Thyroid gland (tissue), 4 donors: ENCODE measurements around the gene CYFIP2. TPM values are rescaled to one million over a fixed set of nuclear protein-coding genes. Genes with fewer than 3 reads are reported as not detected.

ENCODE experiments used
- DNase-seq, 2 donors: peaks; one replicate each; pipeline ENCODE4 v3.0.0-alpha.2; 2019
- H3K27ac ChIP-seq, 3 donors: fragments of 200-600 bp; sonication (generic); 1 replicate in 2 of 3; 2 replicates in 1 of 3; pipeline ENCODE4 v1.5.1; 2016 to 2019; ENCODE audit warnings: mild to moderate bottlenecking in 1 of 3, moderate library complexity in 1 of 3
- H3K27me3 ChIP-seq: fragments of 200-600 bp; sonication (generic); one replicate; pipeline ENCODE4 v1.5.1; 2019
- H3K36me3 ChIP-seq, 2 donors: fragments of 200-600 bp; sonication (generic); one replicate each; pipeline ENCODE4 v1.5.1; 2016 to 2019
- H3K4me1 ChIP-seq, 2 donors: fragments of 200-600 bp; sonication (generic); one replicate each; pipeline ENCODE4 v1.5.1; 2017 to 2019
- H3K4me3 ChIP-seq, 3 donors: fragments of 200-600 bp; sonication (generic); replicated peaks in 1 of 3; 1 replicate in 2 of 3; 2 replicates in 1 of 3; pipeline ENCODE4 v1.5.1; 2016; ENCODE audit warnings: mild to moderate bottlenecking in 1 of 3
- H3K9me3 ChIP-seq: fragments of 200-600 bp; sonication (generic); one replicate; pipeline ENCODE4 v1.5.1; 2017
- POLR2A ChIP-seq, 2 donors: fragments of 450-650 bp; IDR thresholded peaks; one replicate each; pipeline ENCODE4 v1.6.1; 2017; ENCODE audit warnings: antibody characterized with exemption in 2 of 2, mild to moderate bottlenecking in 2 of 2, moderate library complexity in 1 of 2
- WGBS, 2 donors: methylation state at CpG; one replicate each; pipeline ENCODE4 v1.1.5; 2017; 5-methylcytosine and 5-hydroxymethylcytosine counted together
- intact Hi-C: fragments of 100-400 bp; cut with DNase I; formaldehyde crosslinking; loops from one replicate; pipeline ENCODE4 v1.15.1; 2023
- total RNA-seq, 4 donors: library from RNA; depleted of rRNA; stranded (reverse); fragments of >200 nt; gene quantifications; one replicate each; pipeline ENCODE4 v1.2.3, GENCODE V29; 2016
- TF ChIP-seq, protein P1 (sequence below), 6 experiments: fragments of 200-600 bp in 3 of 6; fragments of 450-650 bp in 3 of 6; sonication (generic) in 3 of 6; IDR thresholded peaks; one replicate each; pipeline ENCODE4 v1.5.1; 2016 to 2019; ENCODE audit warnings: antibody characterized with exemption in 6 of 6, mild to moderate bottlenecking in 2 of 6, inconsistent platforms in 1 of 6, moderate library complexity in 1 of 6

Gene CYFIP2
- total RNA-seq, 4 donors from 2014 or later, result 18.3 to 73.5 (median 34.6) TPM

GRCh38 chr5:157273131-157273556 is 7.2 kb downstream of the CYFIP2 start:
- H3K9me3 ChIP-seq, result no peaks in the 10 kb centered on the region
- DNase-seq, result no peak
- no peaks in the 10 kb centered on the region for H3K36me3 ChIP-seq
- TF ChIP-seq POLR2A (IDR thresholded peaks at IDR 0.05), result no peak
- TF ChIP-seq, protein P1, sequence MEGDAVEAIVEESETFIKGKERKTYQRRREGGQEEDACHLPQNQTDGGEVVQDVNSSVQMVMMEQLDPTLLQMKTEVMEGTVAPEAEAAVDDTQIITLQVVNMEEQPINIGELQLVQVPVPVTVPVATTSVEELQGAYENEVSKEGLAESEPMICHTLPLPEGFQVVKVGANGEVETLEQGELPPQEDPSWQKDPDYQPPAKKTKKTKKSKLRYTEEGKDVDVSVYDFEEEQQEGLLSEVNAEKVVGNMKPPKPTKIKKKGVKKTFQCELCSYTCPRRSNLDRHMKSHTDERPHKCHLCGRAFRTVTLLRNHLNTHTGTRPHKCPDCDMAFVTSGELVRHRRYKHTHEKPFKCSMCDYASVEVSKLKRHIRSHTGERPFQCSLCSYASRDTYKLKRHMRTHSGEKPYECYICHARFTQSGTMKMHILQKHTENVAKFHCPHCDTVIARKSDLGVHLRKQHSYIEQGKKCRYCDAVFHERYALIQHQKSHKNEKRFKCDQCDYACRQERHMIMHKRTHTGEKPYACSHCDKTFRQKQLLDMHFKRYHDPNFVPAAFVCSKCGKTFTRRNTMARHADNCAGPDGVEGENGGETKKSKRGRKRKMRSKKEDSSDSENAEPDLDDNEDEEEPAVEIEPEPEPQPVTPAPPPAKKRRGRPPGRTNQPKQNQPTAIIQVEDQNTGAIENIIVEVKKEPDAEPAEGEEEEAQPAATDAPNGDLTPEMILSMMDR (IDR thresholded peaks at IDR 0.05), result no peak
- 72 to 86% methylated on average over 1 of the region's 1 CpG for WGBS, 2 donors
- H3K4me3 ChIP-seq, result no peak overlapping the region
- peaks cover 6 to 17% of the 10 kb centered on the region in 2 donors for H3K4me1 ChIP-seq
- no peak overlapping the region for H3K27ac ChIP-seq
- no peaks in the 10 kb centered on the region for H3K27me3 ChIP-seq
- intact Hi-C loops, result no loop called here

GRCh38 chr5:157275403-157275802 is 9.5 kb downstream of the CYFIP2 start:
- H3K27me3 ChIP-seq, result no peaks in the 10 kb centered on the region
- TF ChIP-seq, protein P1 (IDR thresholded peaks at IDR 0.05), result no peak
- TF ChIP-seq POLR2A (IDR thresholded peaks at IDR 0.05), result no peak

GRCh38 chr5:157278319-157279037 is 12.6 kb downstream of the CYFIP2 start:
- H3K4me3 ChIP-seq, result no peak overlapping the region
- no peak for TF ChIP-seq POLR2A (IDR thresholded peaks at IDR 0.05)
- TF ChIP-seq, protein P1 (IDR thresholded peaks at IDR 0.05), result no peak
- intact Hi-C loops, result no loop called here

More at GRCh38 chr5:157275403-157275802, 9.5 kb downstream of the CYFIP2 start:
- intact Hi-C loops, result no loop called here
- Histone ChIP-seq H3K27ac (no peak overlapping the region), H3K9me3 (no peaks in the 10 kb centered on the region), H3K4me3 (no peak overlapping the region), H3K36me3 (no peaks in the 10 kb centered on the region), H3K4me1 (no peaks in the 10 kb centered on the region)
- WGBS, 2 donors, result 92 to 93% methylated on average over 1 of the region's 1 CpG
- no peak for DNase-seq

DNA sequence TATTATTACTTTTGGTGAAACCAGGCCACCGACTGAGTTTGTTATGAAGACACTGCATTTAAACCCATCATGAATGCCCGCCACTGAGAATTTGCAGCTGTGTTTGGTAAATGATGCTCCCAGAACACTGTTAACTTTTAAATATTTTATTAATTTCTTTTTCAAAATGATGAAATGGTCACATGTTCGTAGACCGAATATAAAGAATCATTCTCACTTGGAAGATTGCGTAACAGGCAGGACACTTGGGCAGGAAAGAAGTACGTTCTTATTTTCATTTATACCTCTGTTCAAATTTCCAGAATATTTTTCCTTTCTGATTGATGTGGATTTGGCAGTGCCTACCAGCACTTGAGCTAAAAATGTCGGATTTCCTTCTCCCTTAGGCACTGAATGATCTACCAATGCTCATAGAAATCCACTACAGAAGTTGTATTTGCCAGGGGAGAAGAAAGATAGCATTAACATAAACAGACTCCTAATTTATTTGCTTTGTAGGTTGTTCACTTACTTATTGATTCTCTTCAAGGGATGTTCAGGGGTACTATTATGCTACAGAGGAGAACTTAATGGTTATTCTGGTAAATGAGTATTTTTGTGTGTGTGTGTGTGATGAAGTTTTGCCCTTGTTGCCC is 13.8 kb downstream of the CYFIP2 start:
- no peak for DNase-seq
- Histone ChIP-seq H3K4me1 (no peaks in the 10 kb centered on the region), H3K27ac (no peak overlapping the region), H3K4me3 (no peak overlapping the region), H3K27me3 (no peaks in the 10 kb centered on the region), H3K36me3 (no peaks in the 10 kb centered on the region), H3K9me3 (no peaks in the 10 kb centered on the region)
- TF ChIP-seq, protein P1 (IDR thresholded peaks at IDR 0.05), result no peak
- TF ChIP-seq POLR2A (IDR thresholded peaks at IDR 0.05), result no peak
- intact Hi-C loops, result no loop called here
- 78 to 79% methylated on average over 7 of the region's 7 CpGs for WGBS, 2 donors

More at GRCh38 chr5:157278319-157279037, 12.6 kb downstream of the CYFIP2 start:
- Histone ChIP-seq H3K36me3 (no peaks in the 10 kb centered on the region), H3K4me1 (no peaks in the 10 kb centered on the region), H3K27me3 (no peaks in the 10 kb centered on the region), H3K27ac (no peak overlapping the region), H3K9me3 (no peaks in the 10 kb centered on the region)
- WGBS, 2 donors, result 87 to 99% methylated on average over 2 of the region's 2 CpGs
- DNase-seq, result no peak

DNA sequence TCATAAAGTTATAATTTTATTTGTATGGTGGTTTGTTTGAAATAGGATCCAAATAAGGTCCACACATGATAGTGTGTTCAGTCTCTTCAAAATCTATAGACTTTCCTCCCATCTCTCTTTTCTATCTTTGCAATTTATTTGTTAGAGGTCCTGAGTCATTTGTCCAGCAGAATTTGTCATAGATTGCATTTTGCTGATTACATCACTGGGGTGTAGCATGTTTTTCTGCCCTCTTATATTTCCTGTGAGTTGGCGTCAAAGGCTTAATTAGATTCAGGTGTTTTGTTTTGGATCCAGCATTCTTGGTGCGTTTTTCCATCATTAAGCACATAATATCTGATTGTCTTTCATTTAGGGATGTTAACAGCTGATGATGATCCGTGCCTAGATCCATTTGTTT is 15.0 kb downstream of the CYFIP2 start:
- intact Hi-C loops, result no loop called here
- no peak for DNase-seq
- Histone ChIP-seq H3K27me3 (no peaks in the 10 kb centered on the region), H3K36me3 (no peaks in the 10 kb centered on the region), H3K4me1 (no peaks in the 10 kb centered on the region), H3K9me3 (no peaks in the 10 kb centered on the region), H3K4me3 (no peak overlapping the region), H3K27ac (no peak overlapping the region)
- WGBS, 2 donors, result 82 to 83% methylated on average over 3 of the region's 3 CpGs
- TF ChIP-seq, protein P1 (IDR thresholded peaks at IDR 0.05), result no peak
- no peak for TF ChIP-seq POLR2A (IDR thresholded peaks at IDR 0.05)
